ENCODE measurements around the gene BEST1.

GRCh38 chr11:61916737-61917333 lies 33.3 kb upstream of the BEST1 start:
- no peak for TF ChIP-seq YY1 (IDR thresholded peaks at IDR 0.05; ENCODE audit: low read depth)
- TF ChIP-seq CEBPB (IDR thresholded peaks at IDR 0.05), result no peak
- no peak for TF ChIP-seq TAF1 (IDR thresholded peaks at IDR 0.05; ENCODE audit: low read depth)
- no peak for TF ChIP-seq CREB1 (IDR thresholded peaks at IDR 0.05; ENCODE audit: low read depth)
- no peak for TF ChIP-seq EGR1 (IDR thresholded peaks at IDR 0.05)
- TF ChIP-seq MAX (IDR thresholded peaks at IDR 0.05), result no peak
- no peak for TF ChIP-seq TEAD4 (IDR thresholded peaks at IDR 0.05)
- TF ChIP-seq EP300 (IDR thresholded peaks at IDR 0.05; ENCODE audit: borderline replicate concordance), result no peak
- TF ChIP-seq RAD21 (IDR thresholded peaks at IDR 0.05; ENCODE audit: low read depth), result no peak
- TF ChIP-seq FOXM1 (IDR thresholded peaks at IDR 0.05; ENCODE audit: borderline replicate concordance, low read depth), result no peak
- TF ChIP-seq ZBTB7A (IDR thresholded peaks at IDR 0.05; ENCODE audit: low read depth), result no peak
- TF ChIP-seq NFIC (IDR thresholded peaks at IDR 0.05), result no peak
- no peak for TF ChIP-seq REST (IDR thresholded peaks at IDR 0.05; ENCODE audit: low read depth)
- TF ChIP-seq TCF12 (IDR thresholded peaks at IDR 0.05; ENCODE audit: low read depth), result no peak
